ENCODE measurements around the gene TENM4. TPM values are rescaled to one million over a fixed set of nuclear protein-coding genes. Genes with fewer than 3 reads are reported as not detected.
A peak's percentile ranks its signal among the peaks of the same experiment; 100 is the strongest.

TENM4 gene
- total RNA-seq (2021) (17.2 to 25.0 TPM (median 18.1 TPM) in 3 replicates), Bru-seq, nascent RNA (percentile 60 among the genes with signal in this experiment)
- long read RNA-seq, experiment 1, partial matches to known transcripts, result 5 of 23 reads
- long read RNA-seq, experiment 1, other reads (novel, unspliced or antisense), result 18 of 23 reads
- long read RNA-seq, experiment 2, partial matches to known transcripts, result 2 of 9 reads
- long read RNA-seq, experiment 2, other reads (novel, unspliced or antisense), result 7 of 9 reads
- long read RNA-seq, experiment 3, partial matches to known transcripts, result 0 of 1 reads
- long read RNA-seq, experiment 3, other reads (novel, unspliced or antisense), result 1 of 1 reads

GRCh38 chr11:79440571-79441460 lies at the start of gene TENM4:
Gene TENM4, minus strand, starts transcription at chr11:79441030. Its CDS starts 371,086 bp downstream, at chr11:79069944.
- peaks cover 37% of the 10 kb centered on the region for H3K4me1 Mint-ChIP-seq
- no peak within 1 kb of the TSS for H3K27ac Mint-ChIP-seq
- POLR2A ChIA-PET, result interaction anchor here (0.5 to 2.8 kb wide), 5 partner anchors 9 to 254 kb away, joined by 3 to 14 read pairs (median 3); no protein-coding TSS in a partner anchor
- H3K27me3 Mint-ChIP-seq (ENCODE audit: low read depth), result peaks cover 66% of the 10 kb centered on the region
- H3K36me3 Mint-ChIP-seq, result no peaks in the 10 kb centered on the region
- CTCF ChIA-PET, result interaction anchor here (0.6 to 5.2 kb wide), 20 partner anchors 8 to 214 kb away, joined by 3 to 42 read pairs (median 4); no protein-coding TSS in a partner anchor
- peak within 1 kb of the TSS; percentile 86 for H3K4me3 Mint-ChIP-seq
- 0 out of 2 replicates have a peak, but pooled peaks cover 6% of the 10 kb centered on the region for H3K9me3 Mint-ChIP-seq
- ATAC-seq (peak; percentile 8), DNase-seq (ENCODE audit: low spot score) (peak; percentile 61)
- TF ChIP-seq GTF2I (CRISPR knock-in tag; conservative IDR thresholded peaks at IDR 0.05) (no peak), SMAD4 (CRISPR knock-in tag; IDR thresholded peaks at IDR 0.05) (no peak), ARID4B (CRISPR knock-in tag; IDR thresholded peaks at IDR 0.05; ENCODE audit: borderline replicate concordance) (0 out of 2 replicates have a peak, but pooled peaks have one; percentile 9), ZNF671 (CRISPR knock-in tag; IDR thresholded peaks at IDR 0.05) (no peak), STAT6 (CRISPR knock-in tag; conservative IDR thresholded peaks at IDR 0.05; ENCODE audit: low read depth) (no peak), CTCF (IDR thresholded peaks at IDR 0.05) (peak; percentile 10; the same call in 1 of the 2 replicates), ZNF219 (CRISPR knock-in tag; IDR thresholded peaks at IDR 0.05; ENCODE audit: borderline replicate concordance) (0 out of 2 replicates have a peak, but pooled peaks have one; percentile 36), PRDM15 (CRISPR knock-in tag; IDR thresholded peaks at IDR 0.05) (no peak), ZNF512 (CRISPR knock-in tag; IDR thresholded peaks at IDR 0.05; ENCODE audit: borderline replicate concordance) (peak; percentile 93; the same call in 1 of the 2 replicates), ZNF281 (CRISPR knock-in tag; IDR thresholded peaks at IDR 0.05) (no peak), SP1 (CRISPR knock-in tag; conservative IDR thresholded peaks at IDR 0.05) (no peak), NFE2L1 (CRISPR knock-in tag; IDR thresholded peaks at IDR 0.05) (peak; percentile 26; the same call in 1 of the 2 replicates), FOXK1 (CRISPR knock-in tag; IDR thresholded peaks at IDR 0.05) (0 out of 2 replicates have a peak, but pooled peaks have one; percentile 21), TEAD1 (CRISPR knock-in tag; IDR thresholded peaks at IDR 0.05) (no peak), NFATC4 (CRISPR knock-in tag; IDR thresholded peaks at IDR 0.05) (no peak)

Data from WTC11 (cell line).